ENCODE data around the gene FICD.
A peak's percentile ranks its signal among the peaks of the same experiment; 100 is the strongest.
"Not testable (repeated sequence)": the region's sequence is repeated elsewhere in the genome, so short reads cannot be mapped to it uniquely, and the experiment has no call there.

Gene FICD

GRCh38 chr12:108484845-108485244 lies 30.2 kb upstream of the FICD start:
- H3K4me3 ChIP-seq (ENCODE audit: low read depth, low read length), result no peak overlapping the region
- DNase-seq (ENCODE audit: low read depth), result no peak
- TF ChIP-seq, protein P1, sequence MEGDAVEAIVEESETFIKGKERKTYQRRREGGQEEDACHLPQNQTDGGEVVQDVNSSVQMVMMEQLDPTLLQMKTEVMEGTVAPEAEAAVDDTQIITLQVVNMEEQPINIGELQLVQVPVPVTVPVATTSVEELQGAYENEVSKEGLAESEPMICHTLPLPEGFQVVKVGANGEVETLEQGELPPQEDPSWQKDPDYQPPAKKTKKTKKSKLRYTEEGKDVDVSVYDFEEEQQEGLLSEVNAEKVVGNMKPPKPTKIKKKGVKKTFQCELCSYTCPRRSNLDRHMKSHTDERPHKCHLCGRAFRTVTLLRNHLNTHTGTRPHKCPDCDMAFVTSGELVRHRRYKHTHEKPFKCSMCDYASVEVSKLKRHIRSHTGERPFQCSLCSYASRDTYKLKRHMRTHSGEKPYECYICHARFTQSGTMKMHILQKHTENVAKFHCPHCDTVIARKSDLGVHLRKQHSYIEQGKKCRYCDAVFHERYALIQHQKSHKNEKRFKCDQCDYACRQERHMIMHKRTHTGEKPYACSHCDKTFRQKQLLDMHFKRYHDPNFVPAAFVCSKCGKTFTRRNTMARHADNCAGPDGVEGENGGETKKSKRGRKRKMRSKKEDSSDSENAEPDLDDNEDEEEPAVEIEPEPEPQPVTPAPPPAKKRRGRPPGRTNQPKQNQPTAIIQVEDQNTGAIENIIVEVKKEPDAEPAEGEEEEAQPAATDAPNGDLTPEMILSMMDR (IDR thresholded peaks at IDR 0.05; ENCODE audit: insufficient read depth, low read depth, low read length, missing control alignments), result no peak

DNA sequence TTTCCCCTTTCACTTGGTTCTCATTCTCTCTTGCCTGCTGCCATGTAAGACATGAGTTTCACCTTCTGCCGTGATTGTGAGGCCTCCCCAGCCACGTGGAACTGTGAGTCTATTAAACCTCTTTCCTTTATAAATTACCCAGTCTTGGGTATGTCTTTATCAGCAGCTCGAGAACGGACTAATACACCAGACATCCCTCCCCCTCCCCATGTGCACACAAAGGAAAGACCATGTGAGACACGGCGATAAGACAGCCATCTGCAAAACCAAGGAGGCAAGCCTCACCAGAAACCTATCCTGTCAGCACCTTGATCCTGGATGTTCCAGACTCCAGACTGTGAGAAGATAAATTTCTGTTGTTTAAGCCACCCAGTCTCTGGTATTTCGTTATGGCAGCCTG lies 29.7 kb upstream of the FICD start:
- not testable (repeated sequence) for DNase-seq (ENCODE audit: low read depth); H3K4me3 ChIP-seq (ENCODE audit: low read depth, low read length)

GRCh38 chr12:108487029-108487428 lies 28.0 kb upstream of the FICD start:
- not testable (repeated sequence) for DNase-seq (ENCODE audit: low read depth); H3K4me3 ChIP-seq (ENCODE audit: low read depth, low read length)

DNA sequence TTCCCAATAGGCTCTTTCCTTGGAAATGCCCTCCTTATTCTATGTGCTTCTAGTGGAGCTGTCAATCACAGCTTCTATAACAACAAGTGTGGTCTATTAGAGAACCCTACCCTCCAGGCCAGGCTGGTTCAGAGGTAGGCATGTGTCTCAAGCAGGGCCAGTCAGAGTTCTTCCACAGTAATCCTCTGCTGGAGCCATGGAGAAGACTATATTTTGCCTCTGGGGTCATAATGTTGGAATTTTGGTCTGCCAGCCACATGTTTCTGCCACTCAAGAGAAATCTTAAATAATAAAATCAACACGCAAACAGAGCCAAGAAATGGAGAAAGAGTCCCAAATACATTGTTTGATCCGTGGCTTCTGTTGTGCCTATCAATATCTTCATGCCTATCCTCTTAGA lies 23.8 kb upstream of the FICD start:
- no peak overlapping the region for H3K4me3 ChIP-seq (ENCODE audit: low read depth, low read length)
- TF ChIP-seq, protein P1 (IDR thresholded peaks at IDR 0.05; ENCODE audit: insufficient read depth, low read depth, low read length, missing control alignments), result no peak
- DNase-seq (ENCODE audit: low read depth), result no peak

DNA sequence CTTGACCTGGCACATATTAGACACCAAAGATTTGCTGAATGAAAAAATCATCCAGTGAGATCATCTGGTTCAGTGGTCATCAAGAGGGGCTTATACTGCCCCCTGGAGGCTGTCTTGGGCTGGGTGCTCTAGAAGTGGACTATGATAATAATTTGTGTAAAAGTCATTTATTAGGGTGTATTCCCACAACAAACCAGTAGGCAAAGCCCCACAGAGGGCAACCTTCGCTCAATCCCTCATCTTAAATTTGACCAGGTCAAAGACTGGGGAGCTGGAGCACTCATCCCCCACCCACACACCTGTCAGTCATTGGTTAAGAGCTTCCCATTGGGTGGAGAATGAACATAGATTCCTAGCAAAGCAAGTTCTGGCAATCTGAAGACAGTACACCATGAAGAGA lies 20.0 kb upstream of the FICD start:
- no peak overlapping the region for H3K4me3 ChIP-seq (ENCODE audit: low read depth, low read length)
- peak; percentile 68 for DNase-seq (ENCODE audit: low read depth)
- TF ChIP-seq, protein P1 (IDR thresholded peaks at IDR 0.05; ENCODE audit: insufficient read depth, low read depth, low read length, missing control alignments), result peak; percentile 70

DNA sequence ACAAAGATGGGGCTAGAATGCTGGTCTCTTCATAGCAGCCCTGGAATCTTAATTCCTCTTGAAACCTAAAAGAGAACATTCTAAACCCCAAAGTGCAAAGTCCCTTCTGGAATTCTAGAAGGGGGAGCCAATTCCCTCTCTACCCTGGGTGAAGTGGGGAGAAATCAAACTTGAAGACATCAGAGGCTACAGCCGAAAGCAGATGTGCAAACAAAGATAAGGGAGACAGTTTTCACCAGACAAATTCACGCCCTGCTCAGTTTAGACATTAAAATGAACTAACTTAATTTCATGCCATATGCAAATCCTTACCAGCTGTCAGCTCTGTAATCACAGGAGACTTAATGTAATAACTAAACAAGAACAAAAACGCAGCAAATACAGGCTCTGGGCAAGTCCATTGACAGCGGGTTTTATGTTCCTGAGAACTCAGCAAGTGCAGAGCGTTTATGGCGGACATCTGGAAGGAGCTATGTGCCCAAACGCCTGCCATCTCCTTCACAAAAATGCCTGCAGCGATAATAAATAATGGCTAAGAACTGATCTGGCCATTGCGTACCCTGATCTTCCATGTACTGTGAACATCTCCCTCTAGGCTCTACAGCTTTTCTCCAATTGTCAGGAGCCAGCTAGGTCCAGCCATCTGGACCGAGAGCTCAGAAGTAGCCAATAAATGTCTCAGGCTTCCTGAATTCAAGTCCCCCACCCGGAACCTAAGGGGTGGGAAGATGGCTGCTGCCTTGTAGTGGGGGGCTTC lies 19.1 kb upstream of the FICD start:
- TF ChIP-seq, protein P1 (IDR thresholded peaks at IDR 0.05; ENCODE audit: insufficient read depth, low read depth, low read length, missing control alignments), result no peak
- no peak overlapping the region for H3K4me3 ChIP-seq (ENCODE audit: low read depth, low read length)
- no peak for DNase-seq (ENCODE audit: low read depth)

- H3K4me3 ChIP-seq (ENCODE audit: low read depth, low read length), result no peak overlapping the region
- DNase-seq (ENCODE audit: low read depth), result no peak
- TF ChIP-seq, protein P1 (IDR thresholded peaks at IDR 0.05; ENCODE audit: insufficient read depth, low read depth, low read length, missing control alignments), result no peak
Measured at GRCh38 chr12:108498136-108498535, 16.9 kb upstream of the FICD start.

DNA sequence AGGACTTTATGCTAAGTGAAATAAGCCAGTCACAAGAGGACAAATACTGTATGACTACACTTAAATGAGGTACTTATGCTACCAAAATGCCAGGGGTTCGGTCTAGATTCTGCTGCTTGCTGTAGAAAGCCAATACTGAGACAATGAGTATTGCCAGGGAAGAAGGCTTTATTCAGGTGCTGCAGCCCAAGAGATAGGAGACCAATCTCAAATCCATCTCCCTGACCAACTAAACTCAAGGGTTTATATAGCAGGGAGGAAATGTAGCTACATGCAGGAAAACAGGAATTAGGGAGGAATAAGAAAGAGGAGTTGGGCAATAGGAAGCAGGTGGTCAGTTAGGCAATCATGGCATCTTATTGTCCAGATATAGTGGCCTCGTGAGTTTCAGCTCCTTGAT lies 12.2 kb upstream of the FICD start:
- no peak overlapping the region for H3K4me3 ChIP-seq (ENCODE audit: low read depth, low read length)
- TF ChIP-seq, protein P1 (IDR thresholded peaks at IDR 0.05; ENCODE audit: insufficient read depth, low read depth, low read length, missing control alignments), result no peak
- no peak for DNase-seq (ENCODE audit: low read depth)

Data from GM12865 (cell line).